Upper lobe of left lung (tissue), 4 donors: ENCODE data around the gene NID2.

Experiments used
- CTCF ChIP-seq, 6 experiments: fragments of 450-650 bp in 4 of 6; fragments of 200-600 bp in 2 of 6; sonication (generic) in 2 of 6; IDR thresholded peaks; one replicate each; pipeline ENCODE4 v1.5.1; 2016 to 2019; ENCODE audit warnings: antibody characterized with exemption in 6 of 6
- POLR2A ChIP-seq, 4 donors: fragments of 450-650 bp; IDR thresholded peaks; one replicate each; pipeline ENCODE4 v1.5.1; 2016 to 2017; ENCODE audit warnings: antibody characterized with exemption in 4 of 4, mild to moderate bottlenecking in 2 of 4

GRCh38 chr14:52051251-52051650 is 17.6 kb downstream of the NID2 start:
- no peak for TF ChIP-seq POLR2A (IDR thresholded peaks at IDR 0.05)
- TF ChIP-seq CTCF (IDR thresholded peaks at IDR 0.05) = no peak
